ENCODE data around the gene MRPL48. TPM values are rescaled to one million over a fixed set of nuclear protein-coding genes. Genes with fewer than 3 reads are reported as not detected.

Gene MRPL48
- total and polyA plus RNA-seq, 10 of the 15 experiments (the other 5 are each of a cell fraction or from before 2014, with no cell fraction given) = 46.7 to 159 (median 83.4) TPM

- TF ChIP-seq E4F1 (IDR thresholded peaks at IDR 0.05; ENCODE audit: borderline replicate concordance, partially characterized antibody) (peak; percentile 82), FOS (IDR thresholded peaks at IDR 0.05; ENCODE audit: borderline replicate concordance, extremely low read depth, insufficient read length) (no peak), ZNF384 (IDR thresholded peaks at IDR 0.05; ENCODE audit: borderline replicate concordance, low read depth, low read length) (0 out of 2 replicates have a peak, but pooled peaks have one; percentile 34), ZNF687 (IDR thresholded peaks at IDR 0.05) (peak; percentile 75), WRNIP1 (IDR thresholded peaks at IDR 0.05; ENCODE audit: borderline replicate concordance, low read depth, low read length) (peak; percentile 94), EGR1 (IDR thresholded peaks at IDR 0.05; ENCODE audit: borderline replicate concordance in 1 of 2, low read depth in 2 of 2, low read length in 2 of 2) (peak in 1 of 2 experiments; percentile 21; a peak in 1 of 3 replicates), PAX8 (IDR thresholded peaks at IDR 0.05) (peak; percentile 57), KAT2A (conservative IDR thresholded peaks at IDR 0.05; ENCODE audit: control insufficient read depth, low read depth, low read length) (no peak), SMAD1 (IDR thresholded peaks at IDR 0.05; ENCODE audit: low read depth, partially characterized antibody) (peak; percentile 53), RAD21 (IDR thresholded peaks at IDR 0.05; ENCODE audit: insufficient read depth, low read depth, low read length) (no peak), ZNF217 (IDR thresholded peaks at IDR 0.05) (no peak), SRF (IDR thresholded peaks at IDR 0.05; ENCODE audit: low read depth in 2 of 2, low read length in 2 of 2) (peak in 1 of 2 experiments; percentile 59; a peak in 2 of 4 replicates), ETV6 (conservative IDR thresholded peaks at IDR 0.05 in 1 of 2, IDR thresholded peaks at IDR 0.05 in 1 of 2; ENCODE audit: borderline replicate concordance in 1 of 2, low read depth in 1 of 2) (peak in 1 of 2 experiments; percentile 52; a peak in 1 of 4 replicates), ESRRA (IDR thresholded peaks at IDR 0.05; ENCODE audit: low read length) (peak; percentile 92), NBN (IDR thresholded peaks at IDR 0.05) (peak; percentile 99), SMARCA5 (IDR thresholded peaks at IDR 0.05) (peak; percentile 87), RCOR1 (conservative IDR thresholded peaks at IDR 0.05; ENCODE audit: low read depth, low read length) (no peak)
- TF ChIP-seq, protein P1, sequence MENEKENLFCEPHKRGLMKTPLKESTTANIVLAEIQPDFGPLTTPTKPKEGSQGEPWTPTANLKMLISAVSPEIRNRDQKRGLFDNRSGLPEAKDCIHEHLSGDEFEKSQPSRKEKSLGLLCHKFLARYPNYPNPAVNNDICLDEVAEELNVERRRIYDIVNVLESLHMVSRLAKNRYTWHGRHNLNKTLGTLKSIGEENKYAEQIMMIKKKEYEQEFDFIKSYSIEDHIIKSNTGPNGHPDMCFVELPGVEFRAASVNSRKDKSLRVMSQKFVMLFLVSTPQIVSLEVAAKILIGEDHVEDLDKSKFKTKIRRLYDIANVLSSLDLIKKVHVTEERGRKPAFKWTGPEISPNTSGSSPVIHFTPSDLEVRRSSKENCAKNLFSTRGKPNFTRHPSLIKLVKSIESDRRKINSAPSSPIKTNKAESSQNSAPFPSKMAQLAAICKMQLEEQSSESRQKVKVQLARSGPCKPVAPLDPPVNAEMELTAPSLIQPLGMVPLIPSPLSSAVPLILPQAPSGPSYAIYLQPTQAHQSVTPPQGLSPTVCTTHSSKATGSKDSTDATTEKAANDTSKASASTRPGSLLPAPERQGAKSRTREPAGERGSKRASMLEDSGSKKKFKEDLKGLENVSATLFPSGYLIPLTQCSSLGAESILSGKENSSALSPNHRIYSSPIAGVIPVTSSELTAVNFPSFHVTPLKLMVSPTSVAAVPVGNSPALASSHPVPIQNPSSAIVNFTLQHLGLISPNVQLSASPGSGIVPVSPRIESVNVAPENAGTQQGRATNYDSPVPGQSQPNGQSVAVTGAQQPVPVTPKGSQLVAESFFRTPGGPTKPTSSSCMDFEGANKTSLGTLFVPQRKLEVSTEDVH (IDR thresholded peaks at IDR 0.05; ENCODE audit: low read depth, partially characterized antibody) = peak; percentile 93
- TF ChIP-seq, protein P2, sequence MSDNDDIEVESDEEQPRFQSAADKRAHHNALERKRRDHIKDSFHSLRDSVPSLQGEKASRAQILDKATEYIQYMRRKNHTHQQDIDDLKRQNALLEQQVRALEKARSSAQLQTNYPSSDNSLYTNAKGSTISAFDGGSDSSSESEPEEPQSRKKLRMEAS (IDR thresholded peaks at IDR 0.05; ENCODE audit: low read depth, low read length) = peak; percentile 75; the same call in 1 of the 2 replicates
These were observed at the start of gene MRPL48 (continued) for GRCh38 chr11:73787643-73788558.
